Stimulated activated CD8-positive, alpha-beta memory T cell treated with anti-CD3 and anti-CD28 coated beads, Interleukin-15, amount 100 ng/mL, for 4 hours (primary cell): ENCODE measurements around the gene TECPR1.

ENCODE experiments used
- DNase-seq, 2 donors: peaks; one replicate each; pipeline ENCODE4 v3.0.0-alpha.2; 2020; ENCODE audit warnings: low read depth in 2 of 2

The TECPR1 gene

DNA sequence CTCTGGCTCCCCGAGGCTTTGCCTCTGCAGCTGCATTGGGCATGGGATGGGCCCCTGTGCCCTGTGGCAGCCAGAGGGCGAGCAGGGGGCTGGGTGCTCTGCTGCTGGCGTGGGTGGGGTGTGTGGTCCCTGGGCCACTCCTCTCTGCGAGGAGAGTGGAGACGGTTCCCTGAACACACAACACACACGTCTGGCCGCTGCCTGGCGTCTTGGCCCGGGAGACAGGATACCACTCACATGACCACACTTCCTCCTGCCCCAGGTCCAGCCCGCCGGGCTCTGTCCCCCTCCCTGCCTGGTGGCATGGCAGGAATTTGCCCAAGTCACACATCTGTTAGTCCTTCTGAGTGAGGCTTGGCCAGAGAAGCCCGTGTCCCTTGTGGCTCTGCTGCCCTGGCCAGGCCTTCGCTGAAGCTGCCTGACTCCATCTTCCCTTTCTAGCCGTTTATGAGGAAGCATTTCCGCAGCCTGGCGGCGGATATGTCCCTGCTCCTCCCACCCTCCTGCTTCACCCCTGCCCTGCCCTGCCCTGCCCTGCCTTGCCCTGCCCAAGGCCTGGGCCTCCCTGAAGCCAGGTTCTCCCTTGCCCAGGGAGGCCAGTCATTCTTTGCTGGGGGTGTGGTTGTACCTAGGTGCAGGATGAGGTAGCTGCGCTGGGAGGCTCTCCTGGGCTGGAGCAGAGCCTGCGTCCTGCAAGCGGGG, 32.5 kb upstream of the TECPR1 start:
- DNase-seq = no peak

- no peak for DNase-seq
Observed at GRCh38 chr7:98283887-98284222, 31.8 kb upstream of the TECPR1 start.

- no peak for DNase-seq
Observed at GRCh38 chr7:98283127-98283886, 31.3 kb upstream of the TECPR1 start.

- no peak for DNase-seq
Observed at GRCh38 chr7:98282703-98283102, 30.7 kb upstream of the TECPR1 start.

DNA sequence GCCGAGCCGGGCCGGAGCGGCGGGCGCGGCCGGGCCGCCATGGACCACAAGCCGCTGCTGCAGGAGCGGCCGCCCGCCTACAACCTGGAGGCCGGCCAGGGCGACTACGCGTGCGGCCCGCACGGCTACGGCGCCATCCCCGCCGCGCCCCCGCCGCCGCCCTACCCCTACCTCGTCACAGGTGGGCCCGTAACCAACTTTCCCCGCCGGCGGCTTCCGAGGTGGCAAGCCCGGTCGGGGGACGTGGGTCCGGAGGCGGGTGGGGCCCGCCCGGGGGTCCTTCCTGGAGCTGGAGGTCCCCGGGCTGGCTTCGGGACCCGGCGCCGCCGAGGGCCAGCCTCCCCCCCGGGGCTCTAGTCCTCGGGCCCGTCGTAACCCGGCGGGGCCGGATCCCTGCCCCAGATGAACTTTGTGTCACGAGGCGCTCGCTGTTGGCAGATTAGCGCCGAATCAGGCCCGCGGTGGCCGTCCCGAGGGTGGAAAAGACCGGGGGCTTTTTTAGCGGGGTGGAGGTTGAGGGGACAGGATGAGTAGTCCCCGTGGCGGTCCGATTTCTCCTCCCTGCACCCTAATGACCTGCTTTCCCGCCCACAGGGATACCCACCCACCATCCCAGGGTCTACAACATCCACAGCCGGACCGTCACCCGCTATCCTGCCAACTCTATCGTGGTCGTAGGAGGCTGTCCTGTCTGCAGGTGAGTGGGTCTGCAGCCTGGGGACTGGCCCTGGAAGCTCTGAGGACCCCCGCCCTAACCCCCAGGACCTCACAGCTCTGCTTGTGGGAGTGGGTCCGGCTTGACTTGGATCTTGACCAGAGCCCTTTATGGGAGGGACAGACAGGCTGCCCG, 29.9 kb upstream of the TECPR1 start:
- DNase-seq = peak in 1 of 2 donors; percentile 8

GRCh38 chr7:98280791-98281756, 29.0 kb upstream of the TECPR1 start, which contains the start of gene BRI3:
BRI3 (plus strand) TSS chr7:98281686; CDS start chr7:98281796, 110 bp downstream.
- peak; percentile 82 to 90 for DNase-seq

GRCh38 chr7:98280296-98280695, 28.3 kb upstream of the TECPR1 start:
- no peak for DNase-seq

- no peak for DNase-seq
Observed at GRCh38 chr7:98278936-98279335, 26.9 kb upstream of the TECPR1 start.

DNA sequence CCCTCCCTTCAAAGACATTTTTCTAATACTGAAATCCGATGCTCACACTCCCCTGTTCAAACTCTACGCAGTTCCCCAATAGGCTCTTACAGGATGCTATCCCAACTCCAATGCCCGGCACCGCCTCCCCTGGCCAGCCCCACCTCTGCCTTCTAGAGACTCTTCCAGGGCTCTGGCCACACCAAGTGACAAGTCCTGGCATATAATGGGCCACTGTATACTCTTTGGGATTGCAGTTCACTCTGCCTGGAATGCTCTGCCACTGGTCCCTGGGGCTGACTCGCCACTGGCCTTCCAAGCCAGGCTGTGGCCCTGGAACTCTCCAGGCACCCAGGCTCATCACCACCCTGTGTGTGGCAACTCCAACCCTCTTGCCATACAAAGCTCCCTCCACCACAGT, 26.4 kb upstream of the TECPR1 start:
- DNase-seq = no peak

GRCh38 chr7:98276241-98276761, 24.3 kb upstream of the TECPR1 start:
- DNase-seq = no peak

- DNase-seq = no peak
Observed at GRCh38 chr7:98267303-98267702, 15.3 kb upstream of the TECPR1 start.

- no peak for DNase-seq
Observed at GRCh38 chr7:98266840-98267239, 14.8 kb upstream of the TECPR1 start.

GRCh38 chr7:98265841-98266271, 13.8 kb upstream of the TECPR1 start:
- no peak for DNase-seq

DNA sequence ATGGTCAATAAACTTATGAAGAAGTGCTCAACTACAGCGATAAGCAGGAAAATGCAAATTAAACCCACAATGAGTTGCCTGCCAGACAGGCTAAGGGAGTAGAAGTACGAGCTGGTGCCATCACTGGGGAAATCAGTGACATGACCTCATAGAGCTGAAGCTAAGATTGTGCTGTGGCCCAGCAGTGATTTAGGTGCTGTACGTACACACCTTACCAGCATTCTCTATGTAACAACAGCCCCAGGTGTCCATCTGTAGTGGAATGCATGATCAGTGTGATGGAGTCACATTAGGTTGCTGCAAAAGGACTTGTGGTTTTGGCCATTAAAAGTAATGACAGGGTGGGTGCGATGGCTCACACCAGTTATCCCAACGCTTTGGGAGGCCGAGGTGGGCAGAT, 5.7 kb upstream of the TECPR1 start:
- no peak for DNase-seq

- DNase-seq = no peak
Observed at GRCh38 chr7:98256431-98256830, 4.4 kb upstream of the TECPR1 start.

DNA sequence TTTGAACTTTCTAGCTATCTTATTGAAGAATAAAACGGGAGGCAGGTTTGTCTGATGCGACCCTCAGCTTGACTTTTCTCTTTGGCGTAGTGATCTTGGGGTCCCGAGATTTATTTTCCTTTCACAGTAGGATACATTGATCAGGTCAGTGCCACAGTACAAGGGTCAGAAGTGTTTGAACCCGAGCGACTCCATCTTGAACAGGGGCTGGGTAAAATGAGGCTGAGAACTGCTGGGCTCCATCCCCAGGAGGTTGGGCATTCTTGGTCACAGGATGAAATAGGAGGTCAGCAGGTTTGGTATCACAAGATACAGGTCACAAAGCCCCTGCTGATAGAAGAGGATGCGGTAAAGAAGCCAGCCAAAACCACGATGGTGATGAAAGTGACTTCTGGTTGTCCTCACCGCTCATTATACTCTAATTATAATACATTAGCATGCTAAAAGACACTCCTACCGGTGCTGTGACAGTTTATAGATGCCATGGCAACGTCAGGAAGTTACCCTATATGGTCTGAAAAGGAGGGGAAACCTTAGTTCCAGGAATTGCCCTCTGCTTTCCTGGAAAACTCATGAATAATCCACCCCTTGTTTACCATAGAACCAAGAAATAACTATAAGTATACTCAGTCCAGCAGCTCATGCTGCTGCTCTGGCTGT, 3.0 kb upstream of the TECPR1 start:
- no peak for DNase-seq

DNA sequence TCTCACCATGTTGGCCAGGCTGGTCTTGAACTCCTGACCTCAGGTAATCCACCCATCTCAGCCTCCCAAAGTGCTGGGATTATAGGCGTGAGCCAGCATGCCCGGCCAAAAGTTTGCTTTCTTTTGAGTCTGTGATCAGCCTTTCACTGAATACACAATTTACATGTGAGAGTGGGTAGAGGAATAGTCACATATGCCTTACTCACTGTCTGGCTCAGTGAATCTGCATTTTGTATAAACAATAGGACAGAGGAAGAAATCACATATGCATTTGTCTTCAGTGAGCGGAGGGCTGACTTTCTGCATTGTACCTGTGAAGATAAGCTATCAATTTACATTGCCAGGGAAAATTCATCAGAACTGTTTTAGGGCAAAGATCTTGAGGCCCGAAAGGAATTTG, 2.5 kb upstream of the TECPR1 start:
- no peak for DNase-seq

GRCh38 chr7:98252425-98253054, 508 bp upstream of the TECPR1 start:
- DNase-seq = no peak

GRCh38 chr7:98251231-98251600, 816 bp downstream of the TECPR1 start:
- DNase-seq = no peak

DNA sequence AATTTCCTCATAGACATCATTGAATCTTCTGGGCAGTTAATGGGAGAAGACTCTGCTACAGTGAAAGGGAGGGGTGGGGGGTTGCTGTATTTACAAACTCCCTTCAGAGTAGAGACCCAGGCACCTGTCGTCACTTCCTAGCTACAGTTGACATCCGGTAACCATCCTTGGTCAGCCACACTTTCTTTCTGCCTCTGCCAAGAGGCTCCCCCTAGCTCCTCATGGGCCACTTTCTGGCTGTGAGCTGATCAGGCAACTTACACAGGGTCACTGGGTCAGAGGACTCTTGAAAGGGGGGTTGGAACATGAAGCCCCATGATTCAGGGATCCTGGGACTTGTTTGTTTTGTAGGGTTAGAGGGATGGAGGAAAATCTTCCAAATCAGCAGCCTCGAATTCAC, 1.2 kb downstream of the TECPR1 start:
- no peak for DNase-seq
